K562 (cell line): ENCODE results near the gene PLXND1. TPM values are rescaled to one million over a fixed set of nuclear protein-coding genes. Genes with fewer than 3 reads are reported as not detected.

Experiments
- ATAC-seq: fragments of 200-7000 bp; cut with Tn5 transposase; 3 replicates; pipeline ENCODE4 v1.9.1; 2020; ENCODE audit warnings: moderate library complexity
- BruUV-seq: library from RNA; stranded (reverse); fragments of 400-500 nt; replicated peaks from 2 replicates; lab custom pipeline; 2021; lab: Mats Ljungman, UMichigan
- CTCF ChIA-PET: fragments of 300-600 bp; formaldehyde crosslinking; extraction: SDS; loops from one replicate; lab custom pipeline; 2021; ENCODE audit warnings: low intra/inter-chr PET ratio; lab: Yijun Ruan, JAX
- POLR2A ChIA-PET: fragments of 300-600, 350-650 bp; sonication (Branson Sonifier 250); formaldehyde crosslinking; extraction: SDS; loops from one replicate; lab custom pipeline; 2021; ENCODE audit warnings: antibody characterized with exemption, inconsistent platforms; lab: Yijun Ruan, JAX
- DNase-seq, 4 experiments: peaks; one replicate each; pipeline versions ENCODE4 v3.0.0 to v3.0.0-alpha.2; 2011 to 2018; ENCODE audit warnings: low spot score in 3 of 4, mixed read lengths in 3 of 4; ENCODE audit errors: extremely low read depth in 1 of 4
- FAIRE-seq: peaks from 2 replicates; lab custom pipeline; 2011; peaks lifted over from hg19 to GRCh38; lab: Jason Lieb, UNC
- H2AFZ ChIP-seq: 2 replicates; pipeline ENCODE4 v1.6.0; 2011; ENCODE audit warnings: low read depth, low read length, control low read depth, inconsistent platforms
- H3K27ac ChIP-seq: fragments of 200-600 bp; 3 replicates; pipeline ENCODE4 v1.8.0; 2011; ENCODE audit warnings: low read depth, mild to moderate bottlenecking, control low read depth, inconsistent platforms, low read length, moderate library complexity, mixed read lengths; ENCODE audit errors: extremely low read depth
- H3K27me3 ChIP-seq, 2 experiments: fragments of 300-600 bp in 1 of 2; 2 replicates in 1 of 2; 3 replicates in 1 of 2; pipeline versions ENCODE4 v1.6.0 to v1.8.0; 2011; ENCODE audit warnings: inconsistent platforms in 2 of 2, low read length in 2 of 2, mild to moderate bottlenecking in 1 of 2, mixed read lengths in 1 of 2, moderate library complexity in 1 of 2; ENCODE audit not compliant: control insufficient read depth in 2 of 2, insufficient read depth in 2 of 2
- H3K36me3 ChIP-seq: fragments of 300-600 bp; 3 replicates; pipeline ENCODE4 v1.8.0; 2011; ENCODE audit warnings: mild to moderate bottlenecking, low read length, inconsistent platforms; ENCODE audit not compliant: control insufficient read depth, insufficient read depth
- H3K4me1 ChIP-seq, 2 experiments: fragments of 200-600 bp in 1 of 2; replicated peaks in 1 of 2; 2 replicates in 1 of 2; 3 replicates in 1 of 2; pipeline versions ENCODE4 v1.5.1 to v1.8.0; 2011; ENCODE audit warnings: inconsistent platforms in 2 of 2, low read length in 2 of 2, mild to moderate bottlenecking in 1 of 2, mixed read lengths in 1 of 2, moderate library complexity in 1 of 2; ENCODE audit not compliant: control insufficient read depth in 2 of 2, insufficient read depth in 2 of 2
- H3K4me2 ChIP-seq: 2 replicates; pipeline ENCODE4 v1.6.1; 2011; ENCODE audit warnings: low read length, control low read depth, inconsistent platforms, mixed read lengths; ENCODE audit not compliant: insufficient read depth
- H3K4me3 ChIP-seq: fragments of 200-600 bp; sonication (generic), shearing (Covaris generic); 2 replicates; pipeline ENCODE4 v1.5.1; 2016; ENCODE audit warnings: control low read depth, inconsistent platforms
- H3K79me2 ChIP-seq: fragments of 200-600 bp; 3 replicates; pipeline ENCODE4 v1.8.0; 2011; ENCODE audit warnings: low read length, inconsistent platforms; ENCODE audit not compliant: control insufficient read depth, insufficient read depth
- H3K9ac ChIP-seq, 2 experiments: 2 replicates each; pipeline versions ENCODE4 v1.6.0 to v1.6.1; 2011; ENCODE audit warnings: low read depth in 2 of 2, low read length in 2 of 2, control low read depth in 1 of 2, inconsistent platforms in 1 of 2, mild to moderate bottlenecking in 1 of 2, mixed read lengths in 1 of 2; ENCODE audit not compliant: insufficient read depth in 1 of 2
- H3K9me1 ChIP-seq: one replicate; pipeline ENCODE4 v1.6.0; 2011; ENCODE audit warnings: inconsistent platforms, mild to moderate bottlenecking, low read length, moderate library complexity; ENCODE audit not compliant: control insufficient read depth, insufficient read depth
- H3K9me3 ChIP-seq: replicated peaks from 2 replicates; pipeline ENCODE4 v1.5.1; 2011; ENCODE audit warnings: low read depth, low read length, inconsistent platforms; ENCODE audit not compliant: control insufficient read depth, insufficient read depth
- H4K20me1 ChIP-seq: replicated peaks from 2 replicates; pipeline ENCODE4 v1.6.1; 2011; ENCODE audit warnings: low read length, inconsistent platforms, mixed read lengths; ENCODE audit not compliant: control insufficient read depth, insufficient read depth
- HNRNPLL ChIP-seq: fragments of 200-400 bp; formaldehyde crosslinking; IDR thresholded peaks from 2 replicates; pipeline ENCODE4 v1.6.1; 2017; ENCODE audit warnings: low read length, low read depth, mild to moderate bottlenecking; ENCODE audit not compliant: poor library complexity, severe bottlenecking
- NONO ChIP-seq, 2 experiments: fragments of 200-400 bp in 1 of 2; fragments of 450-650 bp in 1 of 2; formaldehyde crosslinking in 1 of 2; IDR thresholded peaks; 2 replicates each; pipeline ENCODE4 v1.6.1; 2017; ENCODE audit warnings: low read depth in 2 of 2, mild to moderate bottlenecking in 2 of 2, moderate library complexity in 2 of 2, low read length in 1 of 2
- NRF1 ChIP-seq, 2 experiments: fragments of 450-650 bp; IDR thresholded peaks in 1 of 2; conservative IDR thresholded peaks in 1 of 2; 2 replicates each; pipeline ENCODE4 v1.6.1; 2014; ENCODE audit warnings: mild to moderate bottlenecking in 2 of 2
- RREB1 ChIP-seq: fragments of 250-450 bp; sonication (Bioruptor Pico); IDR thresholded peaks from 2 replicates; pipeline ENCODE4 v1.4.0; 2020
- SAFB ChIP-seq: fragments of 200-400 bp; formaldehyde crosslinking; IDR thresholded peaks from 2 replicates; pipeline ENCODE4 v1.6.1; 2017; ENCODE audit warnings: low read depth, low read length, borderline replicate concordance
- TEAD2 ChIP-seq: fragments of 450-650 bp; IDR thresholded peaks from 2 replicates; pipeline ENCODE4 v1.6.1; 2016; ENCODE audit warnings: missing genetic modification characterization, control low read depth, missing compliant biosample characterization
- ZNF445 ChIP-seq: fragments of 250-450 bp; sonication (Bioruptor Pico); IDR thresholded peaks from 2 replicates; pipeline ENCODE4 v1.4.0; 2020; ENCODE audit warnings: low read depth, mild to moderate bottlenecking, moderate library complexity
- ZNF592 ChIP-seq: fragments of 450-650 bp; IDR thresholded peaks from 2 replicates; pipeline ENCODE4 v1.6.1; 2017; ENCODE audit warnings: antibody characterized with exemption, mild to moderate bottlenecking
- WGBS: fragments of 100-300 bp; shearing (Covaris generic); methylation state at CpG from one replicate; pipeline ENCODE4 v1.1.6; 2016; ENCODE audit warnings: low coverage, mixed read lengths; ENCODE audit not compliant: insufficient coverage; ENCODE audit errors: missing lambda C conversion rate; 5-methylcytosine and 5-hydroxymethylcytosine counted together
- in situ Hi-C: fragments of 300-500 bp; cut with MboI; formaldehyde crosslinking; loops from 4 replicates; pipeline ENCODE4 v1.15.0; 2018; ENCODE audit warnings: inconsistent platforms, mixed read lengths
- intact Hi-C: fragments of 100-400 bp; cut with micrococcal nuclease; formaldehyde crosslinking; loops from 2 replicates; pipeline ENCODE4 v1.14.2; 2022
- polyA plus RNA-seq, 8 experiments: library from polyadenylated mRNA; depleted of rRNA in 4 of 8; stranded (reverse) in 5 of 8; unstranded in 3 of 8; fragments of >200 nt; fragmentation: Nextera tagmentation in 2 of 8; fragmentation: Illumina TruSeq in 1 of 8; extraction: Ambion mirVana in 2 of 8; extraction: Trizol in 1 of 8; gene quantifications; 2 replicates each; pipeline versions ENCODE4 v1.2.1 to v1.2.3, GENCODE V29; 2011 to 2014; ENCODE audit warnings: inconsistent platforms in 1 of 8, missing spikeins in 1 of 8
- total RNA-seq, 7 experiments: library from RNA; depleted of rRNA in 6 of 7; stranded (reverse); fragments of >200 nt in 6 of 7; fragmentation: Illumina TruSeq in 2 of 7; extraction: Trizol in 2 of 7; gene quantifications; 2 replicates each; pipeline versions ENCODE4 v1.2.1 to v1.2.3, GENCODE V29; 2011 to 2021; ENCODE audit warnings: low replicate concordance in 1 of 7
- TF ChIP-seq, protein P1 (sequence below): fragments of 250-450 bp; sonication (Bioruptor Pico); IDR thresholded peaks from 2 replicates; pipeline ENCODE4 v1.5.0; 2021; ENCODE audit warnings: mild to moderate bottlenecking, borderline replicate concordance

PLXND1 gene
- total and polyA plus RNA-seq, 9 of the 15 experiments (the other 6 are each of a cell fraction or from before 2014, with no cell fraction given): 0.34 to 28.8 (median 14.0) TPM

- intact Hi-C loops: loop anchor here (5.0 kb wide), 2 partner anchors 137 to 303 kb away; no protein-coding TSS in a partner anchor
- no peak for TF ChIP-seq SAFB
- TF ChIP-seq HNRNPLL: no peak
- TF ChIP-seq, protein P1, sequence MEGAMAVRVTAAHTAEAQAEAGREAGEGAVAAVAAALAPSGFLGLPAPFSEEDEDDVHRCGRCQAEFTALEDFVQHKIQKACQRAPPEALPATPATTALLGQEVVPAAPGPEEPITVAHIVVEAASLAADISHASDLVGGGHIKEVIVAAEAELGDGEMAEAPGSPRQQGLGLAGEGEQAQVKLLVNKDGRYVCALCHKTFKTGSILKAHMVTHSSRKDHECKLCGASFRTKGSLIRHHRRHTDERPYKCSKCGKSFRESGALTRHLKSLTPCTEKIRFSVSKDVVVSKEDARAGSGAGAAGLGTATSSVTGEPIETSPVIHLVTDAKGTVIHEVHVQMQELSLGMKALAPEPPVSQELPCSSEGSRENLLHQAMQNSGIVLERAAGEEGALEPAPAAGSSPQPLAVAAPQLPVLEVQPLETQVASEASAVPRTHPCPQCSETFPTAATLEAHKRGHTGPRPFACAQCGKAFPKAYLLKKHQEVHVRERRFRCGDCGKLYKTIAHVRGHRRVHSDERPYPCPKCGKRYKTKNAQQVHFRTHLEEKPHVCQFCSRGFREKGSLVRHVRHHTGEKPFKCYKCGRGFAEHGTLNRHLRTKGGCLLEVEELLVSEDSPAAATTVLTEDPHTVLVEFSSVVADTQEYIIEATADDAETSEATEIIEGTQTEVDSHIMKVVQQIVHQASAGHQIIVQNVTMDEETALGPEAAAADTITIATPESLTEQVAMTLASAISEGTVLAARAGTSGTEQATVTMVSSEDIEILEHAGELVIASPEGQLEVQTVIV (CRISPR knock-in tag): no peak
- no peak for TF ChIP-seq ZNF592
- TF ChIP-seq ZNF445: no peak
- no peak for TF ChIP-seq TEAD2 (tag)
- no peak for TF ChIP-seq NRF1 (conservative IDR thresholded peaks at IDR 0.05 in 1 of 2, IDR thresholded peaks at IDR 0.05 in 1 of 2)
- no peak for TF ChIP-seq NONO (IDR thresholded peaks at IDR 0.05; ENCODE audit: low read depth in 2 of 2, low read length in 1 of 2)
- no peak for TF ChIP-seq RREB1 (CRISPR knock-in tag)
Observed at GRCh38 chr3:129629011-129629410, 22.5 kb upstream of the PLXND1 start.

More at GRCh38 chr3:129629011-129629410, 22.5 kb upstream of the PLXND1 start:
- Histone ChIP-seq H3K9me3 (no peaks in the 10 kb centered on the region), H2AFZ (no peak overlapping the region), H3K36me3 (no peaks in the 10 kb centered on the region), H3K4me3 (no peak overlapping the region), H3K27me3 (no peaks in the 10 kb centered on the region), H4K20me1 (no peaks in the 10 kb centered on the region), H3K27ac (no peak overlapping the region), H3K4me1 (peaks cover 5 to 46% of the 10 kb centered on the region in 2 experiments), H3K9me1 (no peaks in the 10 kb centered on the region), H3K9ac (no peak overlapping the region), H3K4me2 (no peak overlapping the region), H3K79me2 (no peaks in the 10 kb centered on the region)
- no peak for ATAC-seq
- CTCF ChIA-PET: interaction anchor here (1.2 kb wide), 2 partner anchors 139 to 196 kb away, joined by 3 to 4 read pairs; no protein-coding TSS in a partner anchor
- no peak for DNase-seq
- FAIRE-seq: no peak
- POLR2A ChIA-PET: no interaction called here
- WGBS: 32% methylated on average over 4 of the region's 6 CpGs
- no TSS peak for BruUV-seq
- in situ Hi-C loops: no loop called here
